Loucy (cell line): ENCODE data around the gene BFSP1.

Source experiments
- CTCF ChIP-seq: fragments of 200-600 bp; sonication (generic); conservative IDR thresholded peaks from 2 replicates; pipeline ENCODE4 v1.5.1; 2014; ENCODE audit warnings: mild to moderate bottlenecking, antibody characterized with exemption, low read length
- EZH2phosphoT487 ChIP-seq: fragments of 200-600 bp; IDR thresholded peaks from 2 replicates; pipeline ENCODE4 v1.6.1; 2018; ENCODE audit warnings: antibody characterized with exemption, mild to moderate bottlenecking, moderate library complexity, borderline replicate concordance

- no peak for TF ChIP-seq CTCF
- no peak for TF ChIP-seq EZH2phosphoT487
These were observed 60.7 kb downstream of the BFSP1 start for GRCh38 chr20:17470521-17470920.
